ENCODE data around the gene EPB41.

- TF ChIP-seq RFX5 (IDR thresholded peaks at IDR 0.05; ENCODE audit: borderline replicate concordance, low read depth, low read length) (no peak), CTCF (IDR thresholded peaks at IDR 0.05; ENCODE audit: control extremely low read depth in 1 of 3, insufficient read depth in 1 of 3, low read depth in 1 of 3, low read length in 3 of 3) (no peak), CHD1 (IDR thresholded peaks at IDR 0.05; ENCODE audit: low read depth, low read length) (no peak), BCL11A (IDR thresholded peaks at IDR 0.05; ENCODE audit: low read depth in 2 of 2, low read length in 2 of 2) (no peak), POLR2A (IDR thresholded peaks at IDR 0.05; ENCODE audit: control extremely low read depth in 1 of 2, low read depth in 2 of 2, low read length in 2 of 2) (no peak), FOSL1 (IDR thresholded peaks at IDR 0.05; ENCODE audit: insufficient read depth, low read depth, low read length) (no peak), POLR2AphosphoS5 (IDR thresholded peaks at IDR 0.05; ENCODE audit: low read depth, low read length) (no peak), NRF1 (IDR thresholded peaks at IDR 0.05; ENCODE audit: low read depth, low read length) (no peak), SUZ12 (IDR thresholded peaks at IDR 0.05; ENCODE audit: low read length) (no peak)
Measured at GRCh38 chr1:28950449-28950848, 36.1 kb downstream of the EPB41 start.
